ENCODE results near the gene MAZ.

The MAZ gene

DNA sequence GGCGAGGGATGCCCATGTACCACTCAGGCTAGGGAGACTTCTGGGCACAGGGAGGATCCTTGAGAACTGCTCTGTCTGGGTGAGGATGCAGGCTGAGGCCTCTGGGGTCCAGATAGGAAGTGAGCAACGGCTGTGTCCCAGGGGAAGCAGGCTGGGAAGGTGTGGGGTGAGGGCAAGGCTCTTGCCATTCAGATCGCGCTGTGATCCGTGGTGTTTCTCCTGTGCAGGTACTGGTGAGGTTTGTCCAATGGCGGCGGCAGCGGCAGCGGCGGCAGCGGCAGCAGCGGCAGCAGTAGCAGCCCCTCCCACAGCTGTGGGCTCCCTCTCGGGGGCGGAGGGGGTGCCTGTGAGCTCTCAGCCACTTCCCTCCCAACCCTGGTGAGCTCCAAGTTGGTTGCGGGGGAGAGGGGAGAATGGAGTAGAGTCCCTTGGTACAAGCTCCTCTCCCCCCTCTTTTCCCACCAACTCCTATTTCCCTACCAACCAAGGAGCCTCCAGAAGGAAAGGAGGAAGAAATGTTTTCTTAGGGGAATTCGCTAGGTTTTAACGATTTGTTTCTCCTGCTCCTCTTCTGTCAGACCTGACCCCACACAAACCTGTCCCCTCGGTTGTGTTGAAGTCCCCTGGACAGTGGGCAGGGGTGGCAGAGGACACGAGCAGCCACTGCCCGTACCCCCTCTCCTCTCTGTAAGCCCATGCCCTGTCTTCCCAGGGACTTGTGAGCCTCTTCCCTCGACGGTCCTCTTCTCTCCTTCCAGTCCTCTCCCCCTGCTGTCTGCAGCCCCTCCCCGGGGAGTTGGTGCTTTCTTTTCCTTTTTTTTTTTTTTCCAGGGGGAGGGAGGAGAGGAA is 3.7 kb downstream of the MAZ start:
- DNase-seq (ENCODE audit: low read depth) = no peak

DNA sequence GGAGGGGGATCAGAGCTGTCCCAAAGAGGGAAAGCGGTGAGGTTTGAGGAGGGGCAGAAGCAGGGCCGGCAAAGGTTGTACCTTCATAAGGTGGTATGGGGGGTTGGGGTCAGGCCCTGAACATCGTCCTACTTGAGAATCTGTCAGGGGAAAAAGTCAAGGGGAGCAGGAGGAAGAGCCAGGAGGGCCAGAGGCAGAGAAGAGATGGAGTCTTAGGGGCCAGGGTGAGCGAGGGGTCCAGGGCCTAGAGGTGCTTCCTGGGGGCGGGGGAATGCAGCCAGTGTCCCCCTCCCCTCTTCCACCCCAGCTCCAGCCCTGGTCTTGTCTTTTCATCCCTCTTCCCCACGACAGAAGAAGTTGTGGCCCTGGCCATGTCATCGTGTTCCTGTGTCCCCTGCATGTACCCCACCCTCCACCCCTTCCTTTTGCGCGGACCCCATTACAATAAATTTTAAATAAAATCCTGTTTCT is 4.4 kb downstream of the MAZ start:
- DNase-seq (ENCODE audit: low read depth) = no peak

DNA sequence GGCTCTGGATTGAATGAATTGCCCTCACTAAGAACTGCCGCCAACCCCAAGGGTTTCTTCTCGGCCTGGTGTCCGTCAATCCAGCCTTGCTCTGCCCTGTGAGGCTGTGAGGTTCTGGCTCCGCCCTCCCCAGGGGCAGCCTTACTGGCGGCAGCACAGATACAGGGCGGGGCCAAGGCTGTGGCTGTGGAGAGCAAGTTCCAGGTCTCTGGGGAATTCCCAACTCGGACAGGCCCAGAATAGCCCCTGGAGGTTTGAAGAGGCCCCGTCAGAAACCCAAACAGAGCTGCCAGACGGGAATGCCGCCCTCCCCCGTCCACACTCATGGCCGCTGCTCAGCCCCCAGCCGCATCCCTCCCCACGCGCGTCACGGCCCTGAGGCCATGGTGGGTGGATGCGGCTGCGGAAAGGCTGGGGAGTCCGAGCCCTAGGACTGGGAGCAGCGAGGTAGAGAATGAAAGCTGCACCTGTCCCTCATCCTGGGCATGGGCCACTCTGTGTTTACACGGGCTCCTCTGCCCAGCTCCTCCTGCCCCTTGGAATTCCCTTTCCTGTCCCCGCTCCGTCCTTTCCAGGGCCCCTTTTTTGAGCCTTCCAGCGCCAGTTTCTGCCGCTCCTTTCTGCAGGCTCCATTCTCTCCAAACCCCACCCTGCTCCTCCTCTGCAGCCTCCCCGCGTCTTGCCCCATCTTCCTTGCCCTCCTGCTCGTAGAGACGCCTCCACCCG is 5.0 kb downstream of the MAZ start:
- no peak for DNase-seq (ENCODE audit: low read depth)

DNA sequence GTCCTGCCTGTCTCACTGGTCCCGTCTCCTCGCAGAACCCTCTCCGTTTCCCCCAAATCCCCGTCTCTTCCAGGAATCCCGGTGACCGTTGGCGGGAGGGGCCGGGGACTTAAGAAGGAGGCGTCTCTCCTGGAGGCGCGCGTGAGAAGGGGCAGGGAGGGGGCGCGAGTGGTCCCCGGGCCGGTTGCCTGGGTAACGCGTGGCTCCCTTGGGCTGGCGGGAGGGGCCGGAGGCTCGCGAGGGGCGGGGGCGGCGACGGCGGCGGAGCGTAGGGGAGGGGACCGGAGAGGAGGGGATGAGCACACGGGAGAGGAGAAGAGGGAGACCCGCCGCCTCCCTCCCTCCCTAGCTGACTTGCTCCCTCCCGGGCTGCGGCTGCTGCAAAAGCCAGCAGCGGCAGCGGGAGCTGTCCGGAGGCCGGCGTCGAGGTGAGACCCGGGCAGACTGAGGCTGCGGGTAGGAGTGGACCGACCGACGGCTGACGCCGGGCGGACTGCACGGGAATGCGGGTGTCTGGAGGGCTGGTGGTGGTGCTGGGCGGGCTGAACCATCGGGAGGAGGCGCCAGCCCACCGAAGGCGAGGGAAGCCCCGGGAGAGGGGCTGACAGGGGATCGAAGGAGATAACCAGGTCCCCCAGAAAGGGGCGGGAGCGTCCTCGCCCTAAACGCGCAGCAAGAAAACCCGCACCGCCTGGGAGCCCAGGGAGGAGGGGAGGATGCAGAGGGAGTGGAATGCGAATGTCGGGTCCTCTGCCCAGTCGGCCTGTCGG is 5.8 kb downstream of the MAZ start, which contains the start of gene PRRT2:
Gene PRRT2, plus strand, starts transcription at position 298 of the 770 bp plus-strand sequence. CDS start 862 bp downstream, outside the sequence.
- no peak for DNase-seq (ENCODE audit: low read depth)

DNA sequence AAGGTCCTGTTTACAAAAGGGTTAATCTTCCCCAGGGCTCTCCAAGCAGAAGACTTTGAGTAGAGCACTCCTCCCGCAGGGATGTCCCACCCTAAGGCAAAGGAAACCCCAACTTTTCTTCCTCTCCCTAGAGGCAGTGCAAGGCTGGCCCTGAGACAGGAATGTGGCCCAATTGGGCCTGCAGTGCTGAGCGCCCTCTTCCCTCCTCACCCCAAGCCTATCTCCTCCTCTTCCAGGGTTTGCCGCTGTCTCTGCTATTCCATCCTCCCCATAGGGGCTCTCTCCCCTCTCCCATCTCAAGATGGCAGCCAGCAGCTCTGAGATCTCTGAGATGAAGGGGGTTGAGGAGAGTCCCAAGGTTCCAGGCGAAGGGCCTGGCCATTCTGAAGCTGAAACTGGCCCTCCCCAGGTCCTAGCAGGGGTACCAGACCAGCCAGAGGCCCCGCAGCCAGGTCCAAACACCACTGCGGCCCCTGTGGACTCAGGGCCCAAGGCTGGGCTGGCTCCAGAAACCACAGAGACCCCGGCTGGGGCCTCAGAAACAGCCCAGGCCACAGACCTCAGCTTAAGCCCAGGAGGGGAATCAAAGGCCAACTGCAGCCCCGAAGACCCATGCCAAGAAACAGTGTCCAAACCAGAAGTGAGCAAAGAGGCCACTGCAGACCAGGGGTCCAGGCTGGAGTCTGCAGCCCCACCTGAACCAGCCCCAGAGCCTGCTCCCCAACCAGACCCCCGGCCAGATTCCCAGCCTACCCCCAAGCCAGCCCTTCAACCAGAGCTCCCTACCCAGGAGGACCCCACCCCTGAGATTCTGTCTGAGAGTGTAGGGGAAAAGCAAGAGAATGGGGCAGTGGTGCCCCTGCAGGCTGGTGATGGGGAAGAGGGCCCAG is 6.7 kb downstream of the MAZ start:
- DNase-seq (ENCODE audit: low read depth) = no peak

DNA sequence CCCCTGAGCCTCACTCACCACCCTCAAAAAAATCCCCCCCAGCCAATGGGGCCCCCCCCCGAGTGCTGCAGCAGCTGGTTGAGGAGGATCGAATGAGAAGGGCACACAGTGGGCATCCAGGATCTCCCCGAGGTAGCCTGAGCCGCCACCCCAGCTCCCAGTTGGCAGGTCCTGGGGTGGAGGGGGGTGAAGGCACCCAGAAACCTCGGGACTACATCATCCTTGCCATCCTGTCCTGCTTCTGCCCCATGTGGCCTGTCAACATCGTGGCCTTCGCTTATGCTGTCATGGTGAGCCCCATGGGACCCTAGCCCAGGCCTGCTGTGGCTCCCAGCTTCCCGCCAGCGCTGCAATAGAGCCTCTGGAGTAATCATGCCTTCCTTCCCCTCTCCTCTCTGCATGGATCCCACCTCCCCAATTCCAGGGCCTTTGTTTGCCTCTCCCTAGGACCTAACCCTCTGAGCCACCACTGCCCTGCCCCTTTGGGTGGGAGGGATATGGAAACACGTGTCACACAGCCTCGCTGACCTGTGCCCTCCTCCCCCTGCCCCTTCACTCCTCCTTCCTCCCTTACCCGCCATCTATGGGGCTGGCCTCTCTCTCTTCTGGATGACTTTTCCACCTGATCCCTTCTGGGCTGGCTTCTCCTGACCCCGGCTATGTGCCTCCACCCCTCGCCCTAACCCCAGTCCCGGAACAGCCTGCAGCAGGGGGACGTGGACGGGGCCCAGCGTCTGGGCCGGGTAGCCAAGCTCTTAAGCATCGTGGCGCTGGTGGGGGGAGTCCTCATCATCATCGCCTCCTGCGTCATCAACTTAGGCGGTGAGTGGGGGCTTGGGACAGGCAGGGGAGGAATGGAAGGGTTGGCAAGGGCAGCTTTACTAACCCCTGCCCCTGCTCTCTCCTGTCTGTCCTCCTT is 7.6 kb downstream of the MAZ start:
- no peak for DNase-seq (ENCODE audit: low read depth)

DNA sequence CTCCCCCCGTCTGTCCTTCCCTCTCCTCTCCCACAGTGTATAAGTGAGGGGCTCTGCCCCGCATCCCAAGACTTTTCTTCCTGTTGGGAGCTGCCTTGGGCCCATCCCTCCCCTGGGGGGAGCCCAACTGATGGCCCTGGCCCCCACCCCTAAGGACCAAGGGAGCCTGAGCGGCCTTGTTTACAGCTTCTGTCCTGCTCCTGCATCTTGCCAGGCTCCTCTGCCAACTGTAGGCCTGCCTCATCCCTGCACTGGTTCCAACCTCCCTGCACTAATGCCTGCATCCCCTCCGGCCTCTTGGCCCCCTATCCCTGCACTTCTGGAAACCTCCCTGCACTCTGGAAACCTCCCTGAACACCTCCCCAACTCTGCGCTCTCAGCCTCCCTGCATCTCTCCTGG is 8.3 kb downstream of the MAZ start:
- no peak for DNase-seq (ENCODE audit: low read depth)

DNA sequence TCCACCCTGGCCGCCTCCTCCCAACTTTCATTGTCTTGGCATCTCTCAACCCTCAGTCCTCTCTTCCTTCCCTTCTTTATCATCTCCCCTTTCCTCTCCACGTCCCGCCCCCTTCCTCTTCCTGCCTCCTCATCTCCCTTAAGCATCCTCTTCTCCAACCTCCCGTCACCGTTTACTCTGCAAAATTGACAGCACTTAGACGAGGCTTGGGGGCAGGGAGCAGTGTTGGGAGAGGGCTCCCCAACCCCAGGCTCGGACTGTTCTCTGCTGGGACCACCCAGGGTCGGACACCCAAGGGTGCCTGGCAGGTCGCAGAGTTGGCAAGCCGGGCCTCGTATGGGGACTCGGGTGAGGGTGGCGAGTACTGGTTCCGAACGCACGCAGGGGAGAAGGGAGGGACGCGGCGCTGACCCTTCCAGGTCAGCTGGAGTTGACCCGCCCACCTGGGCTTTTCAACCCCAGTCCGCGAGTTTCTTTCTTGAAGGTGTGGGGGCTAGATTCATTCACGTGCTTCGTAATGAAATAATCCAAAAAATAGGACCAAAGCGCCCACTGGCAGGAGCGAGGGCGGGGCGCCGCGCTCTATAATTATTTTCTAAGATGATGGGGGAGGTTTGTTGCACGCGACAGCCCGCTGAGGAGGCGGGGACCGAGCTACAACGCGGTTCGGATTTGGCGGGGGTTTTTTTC is 8.8 kb downstream of the MAZ start:
- no peak for DNase-seq (ENCODE audit: low read depth)

DNA sequence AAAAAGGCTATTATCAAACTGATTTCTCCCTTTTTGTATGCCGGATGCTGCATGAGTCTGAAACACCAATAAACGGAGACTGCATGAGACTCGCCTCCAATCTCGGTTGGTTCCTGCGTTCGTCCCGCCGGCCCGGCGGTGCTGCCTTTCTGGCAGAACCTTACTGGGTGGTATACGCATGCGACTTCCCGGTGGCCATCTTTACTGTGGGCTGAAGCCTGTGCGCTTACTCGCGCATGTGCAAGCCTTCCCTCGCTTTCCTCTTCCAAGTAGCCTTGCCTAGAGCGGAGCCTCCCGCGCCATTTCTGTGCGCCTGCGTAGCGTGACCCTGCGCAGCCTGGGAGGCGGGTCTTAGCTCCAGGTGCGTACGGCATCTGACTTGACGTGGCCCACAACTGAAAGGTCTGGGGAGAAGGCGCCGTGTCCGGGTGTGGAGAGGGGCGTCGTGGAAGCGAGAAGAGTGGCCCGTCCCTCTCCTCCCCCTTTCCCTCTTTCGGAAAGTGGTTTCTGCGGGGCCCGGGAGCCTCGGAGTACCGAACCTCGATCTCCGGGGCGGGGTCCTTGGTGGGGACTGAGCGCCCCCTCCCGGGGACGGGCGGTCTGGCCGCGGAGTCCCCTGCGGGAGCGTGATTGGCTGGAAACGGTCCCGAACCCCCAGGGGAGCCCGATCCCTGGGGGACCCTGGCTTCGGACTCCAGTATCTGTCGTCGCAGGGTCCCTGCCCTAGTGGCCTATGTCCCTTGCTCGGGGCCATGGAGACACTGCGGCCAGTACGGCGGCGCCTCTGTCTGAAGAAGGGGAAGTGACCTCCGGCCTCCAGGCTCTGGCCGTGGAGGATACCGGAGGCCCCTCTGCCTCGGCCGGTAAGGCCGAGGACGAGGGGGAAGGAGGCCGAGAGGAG is 9.7 kb downstream of the MAZ start, which contains the start of gene PAGR1:
Gene PAGR1, plus strand, starts transcription at position 360 of the 901 bp plus-strand sequence. Its CDS starts 374 bp downstream, at position 734.
- DNase-seq (ENCODE audit: low read depth) = peak; percentile 97

DNA sequence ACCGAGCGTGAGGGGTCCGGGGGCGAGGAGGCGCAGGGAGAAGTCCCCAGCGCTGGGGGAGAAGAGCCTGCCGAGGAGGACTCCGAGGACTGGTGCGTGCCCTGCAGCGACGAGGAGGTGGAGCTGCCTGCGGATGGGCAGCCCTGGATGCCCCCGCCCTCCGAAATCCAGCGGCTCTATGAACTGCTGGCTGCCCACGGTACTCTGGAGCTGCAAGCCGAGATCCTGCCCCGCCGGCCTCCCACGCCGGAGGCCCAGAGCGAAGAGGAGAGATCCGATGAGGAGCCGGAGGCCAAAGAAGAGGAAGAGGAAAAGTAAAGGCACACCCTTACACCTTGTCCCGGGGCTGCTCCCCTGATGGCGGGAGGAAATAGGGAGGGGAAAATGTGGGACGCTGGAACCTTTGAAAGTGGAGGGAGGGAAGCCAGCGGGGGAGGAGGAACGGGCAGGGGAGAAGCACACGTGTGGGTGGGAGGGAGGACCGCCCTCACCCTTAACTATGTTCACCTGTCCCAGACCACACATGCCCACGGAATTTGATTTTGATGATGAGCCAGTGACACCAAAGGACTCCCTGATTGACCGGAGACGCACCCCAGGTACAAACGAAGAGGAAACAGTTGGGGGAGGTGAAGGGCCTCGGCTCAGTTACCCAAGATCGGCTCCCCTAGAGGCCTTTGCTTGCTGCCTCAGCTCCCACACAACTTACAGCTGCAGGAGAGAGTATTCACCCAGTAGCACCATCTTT is 10.5 kb downstream of the MAZ start:
- DNase-seq (ENCODE audit: low read depth) = no peak

DNA sequence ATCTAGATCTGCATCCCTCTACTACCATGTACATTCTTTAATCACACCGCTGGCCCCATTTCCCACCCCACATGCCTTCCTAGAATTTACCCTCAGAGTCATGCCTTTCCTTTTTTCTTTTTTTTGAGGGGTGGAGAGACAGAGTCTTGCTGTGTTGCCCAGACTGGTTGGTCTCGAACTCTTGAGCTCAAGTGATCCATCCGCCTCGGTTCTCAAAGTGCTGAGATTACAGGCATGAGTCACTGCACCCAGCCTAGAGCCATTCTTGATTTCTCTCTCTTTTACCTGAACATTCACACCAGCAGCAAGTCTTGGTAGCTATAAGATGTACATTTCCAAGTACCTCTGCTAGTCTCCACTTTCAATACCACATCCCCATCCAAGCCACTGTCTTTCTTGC is 11.8 kb downstream of the MAZ start:
- DNase-seq (ENCODE audit: low read depth) = no peak

DNA sequence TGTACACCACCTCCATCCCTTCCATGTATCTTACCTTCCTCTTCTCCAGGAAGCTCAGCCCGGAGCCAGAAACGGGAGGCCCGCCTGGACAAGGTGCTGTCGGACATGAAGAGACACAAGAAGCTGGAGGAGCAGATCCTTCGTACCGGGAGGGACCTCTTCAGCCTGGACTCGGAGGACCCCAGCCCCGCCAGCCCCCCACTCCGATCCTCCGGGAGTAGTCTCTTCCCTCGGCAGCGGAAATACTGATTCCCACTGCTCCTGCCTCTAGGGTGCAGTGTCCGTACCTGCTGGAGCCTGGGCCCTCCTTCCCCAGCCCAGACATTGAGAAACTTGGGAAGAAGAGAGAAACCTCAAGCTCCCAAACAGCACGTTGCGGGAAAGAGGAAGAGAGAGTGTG is 13.2 kb downstream of the MAZ start:
- no peak for DNase-seq (ENCODE audit: low read depth)

DNA sequence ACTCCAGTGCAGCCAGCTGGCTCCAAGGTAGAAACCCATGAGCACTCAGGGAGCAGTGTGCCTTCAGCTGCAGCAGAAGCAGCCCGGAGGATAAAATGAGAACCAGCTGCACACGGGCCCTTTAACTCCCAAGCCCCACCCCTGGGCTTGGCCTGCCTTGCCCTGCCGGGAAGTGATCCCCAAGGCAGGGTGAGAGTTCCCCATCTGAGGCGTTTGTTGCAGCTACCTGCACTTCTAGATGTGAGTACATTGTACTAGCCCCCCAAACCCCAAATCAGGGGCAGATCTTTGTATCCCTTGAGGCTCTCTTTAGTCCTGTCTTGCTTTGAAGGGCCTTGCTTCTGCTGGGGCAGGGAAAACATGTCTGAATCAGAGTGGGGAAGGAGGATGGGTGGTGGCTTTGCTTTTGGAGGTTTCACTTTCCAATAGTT is 14.0 kb downstream of the MAZ start, which contains the start of gene MVP:
Gene MVP, plus strand, starts transcription at position 192 of the 431 bp plus-strand sequence. CDS start 10,088 bp downstream, outside the sequence.
- DNase-seq (ENCODE audit: low read depth) = no peak

DNA sequence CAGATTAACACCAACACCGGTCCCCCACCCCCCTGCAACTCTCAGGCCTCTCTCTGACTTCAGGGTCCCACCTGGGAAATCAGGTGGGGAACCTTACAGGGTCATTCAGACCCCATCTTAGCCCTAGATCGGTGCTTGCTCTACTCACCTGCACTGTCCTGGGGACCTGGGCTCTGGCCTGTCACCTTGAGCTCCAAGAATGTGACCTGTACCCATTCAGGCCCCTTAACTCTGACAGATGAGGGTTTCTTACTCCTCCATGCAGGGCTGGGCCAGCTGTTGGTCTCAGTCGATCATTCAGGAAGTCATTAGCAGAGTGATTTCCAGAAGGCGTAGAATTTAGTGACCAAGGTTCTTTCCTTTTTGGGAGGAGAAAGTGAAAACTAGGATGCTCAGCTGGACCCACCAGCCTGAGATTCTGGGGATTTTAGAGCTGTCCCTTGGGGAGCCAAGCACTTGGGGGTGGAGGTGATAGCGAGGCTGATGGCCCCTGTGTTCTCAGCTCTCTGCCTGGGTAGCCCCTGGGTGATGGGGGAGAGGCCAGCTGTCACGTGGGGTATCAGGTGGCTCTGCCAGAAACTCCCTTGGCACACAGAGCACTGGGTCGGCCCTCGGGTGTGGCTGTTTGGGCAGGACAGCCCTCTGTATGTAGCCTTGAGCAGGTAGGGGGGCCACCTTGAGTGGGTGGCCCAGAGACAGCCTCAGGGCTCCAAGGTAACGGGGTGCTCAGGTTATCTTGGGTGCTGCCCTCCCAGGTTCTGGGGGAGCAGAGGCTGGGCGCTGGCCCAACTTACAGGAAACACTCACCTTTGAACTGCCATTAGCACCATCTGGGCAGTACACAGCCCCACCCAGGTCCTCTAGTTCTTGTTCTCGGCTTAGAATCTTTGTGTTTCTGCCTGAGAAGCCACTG is 14.7 kb downstream of the MAZ start:
- no peak for DNase-seq (ENCODE audit: low read depth)

DNA sequence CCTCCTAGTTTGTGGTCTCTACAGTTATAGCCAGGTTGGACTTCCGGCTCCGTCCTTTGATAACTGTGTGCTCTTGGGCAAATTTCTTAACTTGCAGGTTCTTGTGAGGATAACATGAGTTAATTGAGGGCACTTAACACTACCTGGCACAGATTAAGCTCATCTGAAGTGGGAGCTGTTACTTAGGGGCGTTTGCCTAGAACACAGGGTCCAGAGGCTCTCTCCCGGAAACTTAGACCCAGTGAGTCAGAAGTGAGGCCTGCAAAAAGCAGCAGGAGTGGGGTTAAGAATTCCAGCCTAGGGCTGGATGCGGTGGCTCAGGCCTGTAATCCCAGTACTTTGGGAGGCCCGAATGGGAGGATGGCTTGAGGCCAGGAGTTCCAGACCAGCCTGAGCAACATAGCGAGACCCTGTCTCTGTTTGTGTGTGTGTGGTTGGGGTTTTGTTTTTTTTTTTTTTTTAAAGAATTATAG is 15.3 kb downstream of the MAZ start:
- no peak for DNase-seq (ENCODE audit: low read depth)

DNA sequence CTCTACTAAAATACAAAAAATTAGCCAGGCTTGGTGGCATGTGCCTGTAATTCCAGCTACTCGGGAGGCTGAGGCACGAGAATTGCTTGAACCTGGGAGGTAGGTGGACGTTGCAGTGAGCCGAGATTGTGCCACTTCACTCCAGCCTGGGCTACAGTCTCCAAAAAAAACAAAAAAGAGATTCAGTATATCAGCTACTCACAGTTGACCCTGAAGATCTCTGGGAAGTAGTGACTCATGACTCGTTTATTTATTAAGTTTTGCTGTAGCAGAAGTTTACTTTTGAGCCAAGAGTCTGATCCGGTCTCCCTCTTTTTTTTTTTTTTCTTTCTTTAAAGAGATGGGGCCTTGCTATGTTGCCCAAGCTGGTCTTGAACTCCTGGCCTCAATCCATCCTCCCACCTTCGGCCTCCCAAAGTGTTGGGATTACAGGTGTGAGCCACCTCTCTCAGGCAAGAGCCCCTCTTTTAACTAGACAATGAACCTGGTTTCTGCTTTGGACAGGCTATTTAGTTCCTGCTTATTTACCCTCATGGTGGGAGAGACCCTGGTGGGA is 18.3 kb downstream of the MAZ start:
- no peak for DNase-seq (ENCODE audit: low read depth)
